AG09319 (cell line): ENCODE results near the gene CACNA1B.

Experiments used
- DNase-seq: peaks from one replicate; pipeline ENCODE4 v3.0.0-alpha.2; 2010; ENCODE audit warnings: low read depth; ENCODE audit errors: extremely low read depth
- TF ChIP-seq, protein P1 (sequence below): IDR thresholded peaks from 2 replicates; pipeline ENCODE4 v1.5.1; 2011; ENCODE audit warnings: low read depth, mild to moderate bottlenecking, inconsistent platforms, low read length, moderate library complexity

CACNA1B gene

GRCh38 chr9:137949260-137949659 lies 71.7 kb downstream of the CACNA1B start:
- TF ChIP-seq, protein P1, sequence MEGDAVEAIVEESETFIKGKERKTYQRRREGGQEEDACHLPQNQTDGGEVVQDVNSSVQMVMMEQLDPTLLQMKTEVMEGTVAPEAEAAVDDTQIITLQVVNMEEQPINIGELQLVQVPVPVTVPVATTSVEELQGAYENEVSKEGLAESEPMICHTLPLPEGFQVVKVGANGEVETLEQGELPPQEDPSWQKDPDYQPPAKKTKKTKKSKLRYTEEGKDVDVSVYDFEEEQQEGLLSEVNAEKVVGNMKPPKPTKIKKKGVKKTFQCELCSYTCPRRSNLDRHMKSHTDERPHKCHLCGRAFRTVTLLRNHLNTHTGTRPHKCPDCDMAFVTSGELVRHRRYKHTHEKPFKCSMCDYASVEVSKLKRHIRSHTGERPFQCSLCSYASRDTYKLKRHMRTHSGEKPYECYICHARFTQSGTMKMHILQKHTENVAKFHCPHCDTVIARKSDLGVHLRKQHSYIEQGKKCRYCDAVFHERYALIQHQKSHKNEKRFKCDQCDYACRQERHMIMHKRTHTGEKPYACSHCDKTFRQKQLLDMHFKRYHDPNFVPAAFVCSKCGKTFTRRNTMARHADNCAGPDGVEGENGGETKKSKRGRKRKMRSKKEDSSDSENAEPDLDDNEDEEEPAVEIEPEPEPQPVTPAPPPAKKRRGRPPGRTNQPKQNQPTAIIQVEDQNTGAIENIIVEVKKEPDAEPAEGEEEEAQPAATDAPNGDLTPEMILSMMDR: no peak
- no peak for DNase-seq

GRCh38 chr9:137951107-137951506 lies 73.5 kb downstream of the CACNA1B start:
- DNase-seq: no peak
- TF ChIP-seq, protein P1: no peak

GRCh38 chr9:137951597-137952490 lies 74.3 kb downstream of the CACNA1B start:
- no peak for DNase-seq
- TF ChIP-seq, protein P1: no peak

DNA sequence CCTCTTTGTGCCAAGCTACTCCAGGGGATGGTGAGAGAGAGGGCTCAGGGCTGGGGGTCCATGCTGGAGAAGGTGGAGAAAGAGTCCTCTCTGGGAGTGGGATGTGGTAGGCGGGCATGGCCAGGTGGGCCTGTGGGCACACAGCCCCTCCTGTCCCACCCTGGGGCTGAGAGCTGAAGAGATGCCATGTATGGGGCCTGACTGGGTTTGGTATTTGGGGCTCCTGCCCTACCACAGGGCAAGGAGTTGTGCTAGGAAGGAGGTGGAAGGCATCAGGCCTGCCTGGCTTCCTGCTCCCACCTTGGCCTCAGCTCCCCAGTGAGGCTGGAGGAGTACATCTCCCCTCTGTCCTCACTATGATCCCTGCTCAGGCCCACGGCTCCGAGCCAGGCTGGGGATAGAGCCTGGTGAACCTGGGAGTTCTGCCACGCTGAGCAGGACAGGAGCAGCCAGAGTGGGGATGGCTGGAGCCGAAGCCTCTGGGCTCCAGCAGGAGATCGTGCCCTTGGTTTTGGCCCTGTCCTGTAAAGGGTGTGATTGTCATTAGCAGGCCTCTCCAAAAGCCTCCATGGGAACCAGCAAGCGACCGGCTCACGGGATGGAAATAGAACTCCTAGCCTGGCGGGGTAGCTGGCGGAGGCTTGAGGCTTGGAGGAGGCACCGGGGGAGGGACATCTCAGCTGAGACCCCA lies 75.5 kb downstream of the CACNA1B start:
- TF ChIP-seq, protein P1: no peak
- DNase-seq: no peak

GRCh38 chr9:137953683-137954438 lies 76.3 kb downstream of the CACNA1B start:
- DNase-seq: no peak
- TF ChIP-seq, protein P1: no peak

- no peak for DNase-seq
- TF ChIP-seq, protein P1: no peak
These were observed 77.6 kb downstream of the CACNA1B start for GRCh38 chr9:137955224-137955570.
